HepG2 (cell line): ENCODE measurements around the gene SEH1L. TPM values are rescaled to one million over a fixed set of nuclear protein-coding genes. Genes with fewer than 3 reads are reported as not detected.

ENCODE experiments used
- BATF2 ChIP-seq: sonication (generic); formaldehyde crosslinking; IDR thresholded peaks from 2 replicates; pipeline ENCODE4 v1.8.0; 2022; ENCODE audit warnings: mild to moderate bottlenecking, missing genetic modification reagents, moderate library complexity
- ELK4 ChIP-seq: sonication (generic); formaldehyde crosslinking; IDR thresholded peaks from 2 replicates; pipeline ENCODE4 v1.9.0; 2021; ENCODE audit warnings: missing genetic modification reagents, borderline replicate concordance
- ETV6 ChIP-seq: sonication (generic); formaldehyde crosslinking; conservative IDR thresholded peaks from 2 replicates; pipeline ENCODE4 v1.4.0; 2020; ENCODE audit warnings: missing genetic modification reagents
- FOXA1 ChIP-seq, 2 experiments: fragments of 450-650 bp in 1 of 2; sonication (generic) in 1 of 2; formaldehyde crosslinking in 1 of 2; IDR thresholded peaks; 2 replicates each; pipeline versions ENCODE4 v1.4.0 to v1.6.1; 2016 to 2020; ENCODE audit warnings: missing genetic modification reagents in 1 of 2
- HOXD1 ChIP-seq: sonication (generic); formaldehyde crosslinking; IDR thresholded peaks from 2 replicates; pipeline ENCODE4 v1.5.0; 2020; ENCODE audit warnings: missing genetic modification reagents
- NR2C2 ChIP-seq: sonication (generic); formaldehyde crosslinking; IDR thresholded peaks from 2 replicates; pipeline ENCODE4 v1.4.0; 2020; ENCODE audit warnings: missing genetic modification reagents, mild to moderate bottlenecking, moderate library complexity, borderline replicate concordance
- PAXIP1 ChIP-seq: sonication (generic); formaldehyde crosslinking; conservative IDR thresholded peaks from 2 replicates; pipeline ENCODE4 v1.4.0; 2020; ENCODE audit warnings: mild to moderate bottlenecking, missing genetic modification reagents, moderate library complexity
- RBM39 ChIP-seq: fragments of 200-400 bp; formaldehyde crosslinking; IDR thresholded peaks from one replicate; pipeline ENCODE4 v1.6.1; 2018; ENCODE audit warnings: antibody characterized with exemption, mild to moderate bottlenecking, low read depth, low read length; ENCODE audit not compliant: poor library complexity, severe bottlenecking
- SCMH1 ChIP-seq: sonication (generic); formaldehyde crosslinking; IDR thresholded peaks from 2 replicates; pipeline ENCODE4 v1.9.0; 2021; ENCODE audit warnings: missing genetic modification reagents, mild to moderate bottlenecking, borderline replicate concordance
- TBP ChIP-seq: sonication (generic); formaldehyde crosslinking; IDR thresholded peaks from 2 replicates; pipeline ENCODE4 v1.5.0; 2020; ENCODE audit warnings: missing genetic modification reagents
- THAP11 ChIP-seq: IDR thresholded peaks from 2 replicates; pipeline ENCODE4 v1.6.1; 2016; ENCODE audit warnings: missing biosample characterization, missing genetic modification reagents
- ZNF558 ChIP-seq: sonication (generic); formaldehyde crosslinking; IDR thresholded peaks from 2 replicates; pipeline ENCODE4 v1.9.0; 2022; ENCODE audit warnings: mild to moderate bottlenecking, missing genetic modification reagents, borderline replicate concordance
- ZSCAN20 ChIP-seq: sonication (generic); formaldehyde crosslinking; IDR thresholded peaks from 2 replicates; pipeline ENCODE4 v1.4.0; 2020; ENCODE audit warnings: missing genetic modification reagents, mild to moderate bottlenecking, borderline replicate concordance
- polyA plus RNA-seq, 8 experiments: library from polyadenylated mRNA; depleted of rRNA in 3 of 8; stranded (reverse) in 7 of 8; unstranded in 1 of 8; fragments of >200 nt; fragmentation: Illumina TruSeq in 4 of 8; extraction: Trizol in 4 of 8; gene quantifications; 2 replicates each; pipeline versions ENCODE4 v1.2.1 to v1.2.3, GENCODE V29; 2011 to 2016; ENCODE audit warnings: low read depth in 4 of 8, missing spikeins in 1 of 8, mixed read lengths in 1 of 8; ENCODE audit not compliant: insufficient read depth in 1 of 8
- total RNA-seq, 5 experiments: library from RNA; depleted of rRNA; stranded (reverse); fragments of >200 nt; fragmentation: Illumina TruSeq; extraction: Trizol; gene quantifications; 2 replicates each; pipeline ENCODE4 v1.2.3, GENCODE V29; 2016; ENCODE audit warnings: low read depth in 1 of 5
- TF ChIP-seq, protein P1 (sequence below): sonication (generic); formaldehyde crosslinking; IDR thresholded peaks from one replicate; pipeline ENCODE4 v1.5.1; 2020; ENCODE audit warnings: mild to moderate bottlenecking, missing genetic modification reagents; ENCODE audit errors: not compliant biosample characterization

SEH1L gene
- total and polyA plus RNA-seq, 2 of the 13 experiments (the other 11 are each of a cell fraction or from before 2014, with no cell fraction given): 59.6 to 63.5 TPM

DNA sequence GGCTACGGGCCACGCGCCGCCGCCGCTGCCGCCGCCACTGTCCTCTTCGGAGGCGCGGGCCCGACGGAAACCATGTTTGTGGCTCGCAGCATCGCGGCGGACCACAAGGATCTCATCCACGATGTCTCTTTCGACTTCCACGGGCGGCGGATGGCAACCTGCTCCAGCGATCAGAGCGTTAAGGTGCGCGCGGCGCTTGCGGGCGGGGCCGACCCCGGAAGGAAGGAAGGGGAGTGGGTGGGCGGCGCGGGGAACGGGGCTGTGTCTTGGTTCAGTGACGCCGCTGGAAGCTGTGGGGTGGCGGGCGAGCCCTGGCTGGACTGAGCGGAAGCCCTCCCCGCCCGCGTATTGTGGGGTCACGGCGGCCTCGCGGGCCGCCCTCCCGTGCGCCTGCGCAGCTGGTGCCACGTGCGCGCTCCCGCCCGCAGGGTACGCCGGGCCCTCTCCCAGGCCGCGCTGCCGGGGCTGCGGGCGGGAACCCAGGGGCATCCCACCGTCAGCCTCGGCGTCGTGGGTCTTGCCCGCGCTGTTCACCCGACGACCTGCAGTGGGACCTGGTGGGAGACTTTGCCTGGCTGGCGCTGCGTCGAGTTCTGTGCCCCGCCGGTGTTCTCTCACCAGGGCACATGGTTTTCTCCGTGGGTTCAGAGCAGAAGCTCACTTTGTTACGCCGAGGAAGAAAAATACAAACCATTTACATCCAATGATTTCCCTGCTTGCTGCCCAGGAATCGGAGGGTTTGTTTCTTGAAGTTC is 416 bp downstream of the SEH1L start (continued):
- TF ChIP-seq TBP (CRISPR knock-in tag) (no peak), ZNF558 (CRISPR knock-in tag) (peak; percentile 95), FOXA1 (IDR thresholded peaks at IDR 0.05) (no peak), FOXA1 (CRISPR knock-in tag; IDR thresholded peaks at IDR 0.05) (peak; percentile 41; the same call in 1 of the 2 replicates), THAP11 (peak; percentile 80), HOXD1 (CRISPR knock-in tag) (no peak), ZSCAN20 (CRISPR knock-in tag) (peak; percentile 99), RBM39 (no peak), SCMH1 (CRISPR knock-in tag) (no peak), ELK4 (CRISPR knock-in tag) (peak; percentile 89; the same call in 1 of the 2 replicates), PAXIP1 (CRISPR knock-in tag) (peak; percentile 65), ETV6 (CRISPR knock-in tag) (no peak; the same call in 1 of the 2 replicates), BATF2 (peak; percentile 96), NR2C2 (peak; percentile 93)
- TF ChIP-seq, protein P1, sequence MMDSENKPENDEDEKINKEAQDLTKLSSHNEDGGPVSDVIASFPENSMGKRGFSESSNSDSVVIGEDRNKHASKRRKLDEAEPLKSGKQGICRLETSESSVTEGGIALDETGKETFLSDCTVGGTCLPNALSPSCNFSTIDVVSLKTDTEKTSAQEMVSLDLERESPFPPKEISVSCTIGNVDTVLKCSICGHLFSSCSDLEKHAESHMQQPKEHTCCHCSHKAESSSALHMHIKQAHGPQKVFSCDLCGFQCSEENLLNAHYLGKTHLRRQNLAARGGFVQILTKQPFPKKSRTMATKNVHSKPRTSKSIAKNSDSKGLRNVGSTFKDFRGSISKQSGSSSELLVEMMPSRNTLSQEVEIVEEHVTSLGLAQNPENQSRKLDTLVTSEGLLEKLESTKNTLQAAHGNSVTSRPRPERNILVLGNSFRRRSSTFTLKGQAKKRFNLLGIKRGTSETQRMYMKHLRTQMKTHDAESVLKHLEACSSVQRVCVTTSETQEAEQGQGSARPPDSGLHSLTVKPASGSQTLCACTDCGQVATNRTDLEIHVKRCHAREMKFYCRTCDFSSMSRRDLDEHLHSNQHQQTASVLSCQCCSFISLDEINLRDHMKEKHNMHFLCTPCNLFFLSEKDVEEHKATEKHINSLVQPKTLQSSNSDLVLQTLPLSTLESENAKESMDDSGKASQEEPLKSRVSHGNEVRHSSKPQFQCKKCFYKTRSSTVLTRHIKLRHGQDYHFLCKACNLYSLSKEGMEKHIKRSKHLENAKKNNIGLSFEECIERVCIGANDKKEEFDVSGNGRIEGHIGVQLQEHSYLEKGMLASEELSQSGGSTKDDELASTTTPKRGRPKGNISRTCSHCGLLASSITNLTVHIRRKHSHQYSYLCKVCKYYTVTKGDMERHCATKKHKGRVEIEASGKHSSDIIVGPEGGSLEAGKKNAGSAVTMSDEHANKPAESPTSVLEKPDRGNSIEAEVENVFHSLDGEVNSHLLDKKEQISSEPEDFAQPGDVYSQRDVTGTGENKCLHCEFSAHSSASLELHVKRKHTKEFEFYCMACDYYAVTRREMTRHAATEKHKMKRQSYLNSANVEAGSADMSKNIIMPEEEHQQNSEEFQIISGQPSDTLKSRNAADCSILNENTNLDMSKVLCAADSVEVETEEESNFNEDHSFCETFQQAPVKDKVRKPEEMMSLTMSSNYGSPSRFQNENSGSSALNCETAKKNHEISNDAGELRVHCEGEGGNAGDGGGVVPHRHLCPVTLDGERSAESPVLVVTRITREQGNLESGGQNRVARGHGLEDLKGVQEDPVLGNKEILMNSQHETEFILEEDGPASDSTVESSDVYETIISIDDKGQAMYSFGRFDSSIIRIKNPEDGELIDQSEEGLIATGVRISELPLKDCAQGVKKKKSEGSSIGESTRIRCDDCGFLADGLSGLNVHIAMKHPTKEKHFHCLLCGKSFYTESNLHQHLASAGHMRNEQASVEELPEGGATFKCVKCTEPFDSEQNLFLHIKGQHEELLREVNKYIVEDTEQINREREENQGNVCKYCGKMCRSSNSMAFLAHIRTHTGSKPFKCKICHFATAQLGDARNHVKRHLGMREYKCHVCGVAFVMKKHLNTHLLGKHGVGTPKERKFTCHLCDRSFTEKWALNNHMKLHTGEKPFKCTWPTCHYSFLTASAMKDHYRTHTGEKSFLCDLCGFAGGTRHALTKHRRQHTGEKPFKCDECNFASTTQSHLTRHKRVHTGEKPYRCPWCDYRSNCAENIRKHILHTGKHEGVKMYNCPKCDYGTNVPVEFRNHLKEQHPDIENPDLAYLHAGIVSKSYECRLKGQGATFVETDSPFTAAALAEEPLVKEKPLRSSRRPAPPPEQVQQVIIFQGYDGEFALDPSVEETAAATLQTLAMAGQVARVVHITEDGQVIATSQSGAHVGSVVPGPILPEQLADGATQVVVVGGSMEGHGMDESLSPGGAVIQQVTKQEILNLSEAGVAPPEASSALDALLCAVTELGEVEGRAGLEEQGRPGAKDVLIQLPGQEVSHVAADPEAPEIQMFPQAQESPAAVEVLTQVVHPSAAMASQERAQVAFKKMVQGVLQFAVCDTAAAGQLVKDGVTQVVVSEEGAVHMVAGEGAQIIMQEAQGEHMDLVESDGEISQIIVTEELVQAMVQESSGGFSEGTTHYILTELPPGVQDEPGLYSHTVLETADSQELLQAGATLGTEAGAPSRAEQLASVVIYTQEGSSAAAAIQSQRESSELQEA (CRISPR knock-in tag): peak; percentile 86
